Stimulated activated CD8-positive, alpha-beta memory T cell treated with anti-CD3 and anti-CD28 coated beads, Interleukin-7, amount 100 ng/mL, for 48 hours (primary cell): ENCODE results near the gene SUSD6.

Experiments
- DNase-seq, 2 donors: peaks; one replicate each; pipeline ENCODE4 v3.0.0-alpha.2; 2020; ENCODE audit warnings: low read depth in 1 of 2; ENCODE audit errors: extremely low read depth in 1 of 2

The SUSD6 gene

DNA sequence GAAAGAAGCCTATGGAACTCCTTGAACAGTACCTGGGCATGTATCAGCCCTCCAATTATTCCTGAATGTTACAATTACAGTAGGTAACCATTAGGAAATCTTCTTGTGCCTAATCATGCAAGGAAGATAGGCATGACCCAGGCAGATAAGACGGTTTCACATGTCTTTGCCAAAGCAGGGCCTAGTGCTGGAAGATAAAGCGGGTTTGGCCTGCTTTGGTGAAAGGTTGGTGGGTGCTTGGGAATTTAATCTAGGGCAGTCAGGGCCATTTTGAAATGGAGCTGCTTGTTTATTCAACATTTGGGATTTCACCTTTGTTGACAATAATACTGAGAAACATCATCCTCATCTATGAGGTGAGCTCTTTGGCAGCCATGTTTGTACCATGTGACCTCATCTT is 143.1 kb downstream of the SUSD6 start:
- no peak for DNase-seq

DNA sequence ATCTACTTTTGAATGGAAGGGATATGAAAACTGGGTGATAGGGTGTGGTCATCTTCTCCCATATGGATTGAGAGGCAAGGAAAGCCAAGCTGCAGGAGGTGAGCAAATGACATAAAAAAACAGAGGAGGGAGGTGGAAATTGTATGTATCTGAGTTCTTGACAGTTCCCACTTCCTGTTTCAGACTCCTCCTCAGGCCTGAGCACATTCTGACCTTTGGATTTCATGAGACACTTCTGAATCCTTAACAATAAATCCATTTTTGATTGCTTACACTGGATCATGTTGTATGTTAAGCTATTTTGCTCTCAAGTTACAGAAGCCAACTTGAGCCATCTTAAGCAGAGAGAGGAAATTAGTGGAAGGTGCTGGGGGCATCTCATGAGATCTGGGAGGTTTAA is 143.9 kb downstream of the SUSD6 start:
- no peak for DNase-seq

DNA sequence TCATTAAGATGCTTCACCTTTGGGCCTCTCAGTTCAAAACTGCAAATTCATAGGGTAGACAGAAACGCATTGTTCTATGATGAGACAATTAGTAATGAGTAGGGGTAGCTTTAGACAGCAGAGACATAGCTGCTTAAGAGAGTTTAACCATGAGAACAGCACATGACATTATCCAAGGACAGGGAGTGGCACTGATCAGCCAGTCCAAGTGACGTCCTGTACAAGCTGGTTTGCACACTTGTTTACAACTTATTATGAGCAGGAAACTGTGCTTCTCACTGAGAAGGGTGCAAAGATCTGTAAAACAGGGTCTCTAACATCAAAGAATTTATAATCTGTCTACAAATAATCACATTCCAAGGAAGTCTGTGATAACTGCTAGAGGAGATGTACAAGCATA is 144.4 kb downstream of the SUSD6 start:
- DNase-seq: no peak

DNA sequence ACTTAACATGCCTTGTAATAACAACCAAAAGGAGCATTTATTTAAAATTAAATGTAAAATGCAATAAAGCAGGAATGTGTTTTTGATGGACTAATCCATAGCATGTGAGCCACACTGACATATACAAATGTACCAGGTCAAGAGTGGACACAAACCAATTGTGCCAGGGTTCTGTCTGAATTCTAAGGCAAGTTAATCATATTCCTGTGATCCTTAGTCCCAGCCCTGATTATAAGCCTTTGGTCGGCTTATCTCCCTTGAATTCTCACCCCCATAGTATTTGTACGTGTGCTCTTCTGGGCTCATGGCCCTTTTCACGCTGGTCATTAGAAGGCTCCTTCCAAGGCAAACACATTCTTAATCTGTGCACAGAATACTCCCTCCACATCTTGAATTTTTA is 144.9 kb downstream of the SUSD6 start:
- DNase-seq: no peak

DNA sequence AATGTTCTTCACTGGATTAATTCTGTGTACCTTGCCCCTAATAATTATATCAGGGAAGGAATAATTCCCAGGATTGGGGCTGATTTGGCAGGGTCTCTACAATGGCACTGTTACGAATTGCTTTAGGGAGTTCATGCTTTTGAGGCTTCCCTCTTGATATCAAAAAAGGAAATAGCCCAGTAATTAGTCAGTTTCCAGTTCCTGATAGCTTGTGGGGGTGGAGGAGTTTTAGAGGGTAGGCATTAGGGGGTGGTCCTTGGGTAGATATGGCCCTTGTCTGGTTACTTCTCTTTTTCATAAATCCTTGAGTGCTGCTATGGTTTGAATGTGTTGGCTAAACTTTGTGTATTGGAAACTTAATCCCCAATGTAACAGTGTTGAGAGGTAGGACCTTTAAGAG is 149.4 kb downstream of the SUSD6 start:
- DNase-seq: no peak

GRCh38 chr14:69763761-69764510 is 152.5 kb downstream of the SUSD6 start:
- DNase-seq: peak in 1 of 2 donors; percentile 20
